PC-9 (cell line): ENCODE data around the gene SLC25A11. TPM values are rescaled to one million over a fixed set of nuclear protein-coding genes. Genes with fewer than 3 reads are reported as not detected.

Experiments
- BruUV-seq: library from RNA; stranded (reverse); fragments of 400-500 nt; replicated peaks from 2 replicates; lab custom pipeline; 2021; lab: Mats Ljungman, UMichigan
- CTCF ChIA-PET: fragments of 300-600 bp; sonication (Branson Sonifier 250); formaldehyde crosslinking; loops from one replicate; lab custom pipeline; 2022; ENCODE audit warnings: antibody characterized with exemption; lab: Charles Lee
- POLR2A ChIA-PET: fragments of 300-600 bp; sonication (Branson Sonifier 250); formaldehyde crosslinking; loops from one replicate; lab custom pipeline; 2022; ENCODE audit warnings: antibody characterized with exemption; ENCODE audit not compliant: unreplicated experiment; lab: Charles Lee
- DNase-seq, 2 experiments: peaks; one replicate each; pipeline versions ENCODE4 v3.0.0 to v3.0.0-alpha.2; 2015 to 2022; ENCODE audit warnings: mixed read lengths in 1 of 2
- H2AFZ ChIP-seq: fragments of 200-600 bp; sonication (generic); 2 replicates; pipeline ENCODE4 v1.8.1; 2017; ENCODE audit warnings: antibody characterized with exemption
- H3F3A ChIP-seq: fragments of 200-600 bp; sonication (generic); 2 replicates; pipeline ENCODE4 v1.8.1; 2017; ENCODE audit warnings: antibody characterized with exemption, mild to moderate bottlenecking, low read depth; ENCODE audit not compliant: insufficient read depth
- H3K27ac ChIP-seq: fragments of 200-600 bp; sonication (generic); 2 replicates; pipeline ENCODE4 v1.6.1; 2016; ENCODE audit warnings: mixed run types
- H3K27me3 ChIP-seq: fragments of 200-600 bp; sonication (generic); 2 replicates; pipeline ENCODE4 v1.6.1; 2016; ENCODE audit warnings: low read depth, mixed run types; ENCODE audit not compliant: insufficient read depth
- H3K36me3 ChIP-seq: fragments of 200-600 bp; sonication (generic); 2 replicates; pipeline ENCODE4 v1.6.1; 2016; ENCODE audit warnings: low read depth, mixed run types
- H3K4me1 ChIP-seq: fragments of 200-600 bp; sonication (generic); replicated peaks from 2 replicates; pipeline ENCODE4 v1.6.1; 2016; ENCODE audit warnings: mixed run types; ENCODE audit not compliant: insufficient read depth
- H3K4me2 ChIP-seq: fragments of 200-600 bp; sonication (generic); 2 replicates; pipeline ENCODE4 v1.6.1; 2017; ENCODE audit warnings: mixed run types
- H3K4me3 ChIP-seq: fragments of 200-600 bp; sonication (generic); 2 replicates; pipeline ENCODE4 v1.6.1; 2016; ENCODE audit warnings: mixed run types
- H3K79me2 ChIP-seq: fragments of 200-600 bp; sonication (generic); 2 replicates; pipeline ENCODE4 v1.6.1; 2017; ENCODE audit warnings: low read depth, mixed run types
- H3K9me2 ChIP-seq: fragments of 200-600 bp; sonication (generic); 2 replicates; pipeline ENCODE4 v1.8.1; 2017; ENCODE audit warnings: mild to moderate bottlenecking; ENCODE audit not compliant: insufficient read depth
- H3K9me3 ChIP-seq: fragments of 200-600 bp; sonication (generic); 2 replicates; pipeline ENCODE4 v1.8.1; 2016; ENCODE audit warnings: low read depth; ENCODE audit not compliant: insufficient read depth
- H4K20me1 ChIP-seq: fragments of 200-600 bp; sonication (generic); 2 replicates; pipeline ENCODE4 v1.8.1; 2017; ENCODE audit not compliant: insufficient read depth
- EZH2 ChIP-seq: fragments of 200-600 bp; sonication (generic); IDR thresholded peaks from 2 replicates; pipeline ENCODE4 v1.8.0; 2017; ENCODE audit warnings: antibody characterized with exemption, low read depth
- intact Hi-C: fragments of 100-400 bp; cut with micrococcal nuclease; formaldehyde crosslinking; loops from one replicate; pipeline ENCODE4 v1.10.0; 2022; ENCODE audit not compliant: unreplicated experiment
- total RNA-seq: library from RNA; stranded (reverse); gene quantifications from 2 replicates; pipeline ENCODE4 v1.2.3, GENCODE V29; 2021
- TF ChIP-seq, protein P1 (sequence below): fragments of 200-600 bp; sonication (generic); conservative IDR thresholded peaks from 2 replicates; pipeline ENCODE4 v1.6.1; 2017; ENCODE audit warnings: mixed run types, antibody characterized with exemption, mild to moderate bottlenecking, moderate library complexity

Gene SLC25A11
- total RNA-seq, 1 experiment from 2014 or later, result 56.2 TPM

DNA sequence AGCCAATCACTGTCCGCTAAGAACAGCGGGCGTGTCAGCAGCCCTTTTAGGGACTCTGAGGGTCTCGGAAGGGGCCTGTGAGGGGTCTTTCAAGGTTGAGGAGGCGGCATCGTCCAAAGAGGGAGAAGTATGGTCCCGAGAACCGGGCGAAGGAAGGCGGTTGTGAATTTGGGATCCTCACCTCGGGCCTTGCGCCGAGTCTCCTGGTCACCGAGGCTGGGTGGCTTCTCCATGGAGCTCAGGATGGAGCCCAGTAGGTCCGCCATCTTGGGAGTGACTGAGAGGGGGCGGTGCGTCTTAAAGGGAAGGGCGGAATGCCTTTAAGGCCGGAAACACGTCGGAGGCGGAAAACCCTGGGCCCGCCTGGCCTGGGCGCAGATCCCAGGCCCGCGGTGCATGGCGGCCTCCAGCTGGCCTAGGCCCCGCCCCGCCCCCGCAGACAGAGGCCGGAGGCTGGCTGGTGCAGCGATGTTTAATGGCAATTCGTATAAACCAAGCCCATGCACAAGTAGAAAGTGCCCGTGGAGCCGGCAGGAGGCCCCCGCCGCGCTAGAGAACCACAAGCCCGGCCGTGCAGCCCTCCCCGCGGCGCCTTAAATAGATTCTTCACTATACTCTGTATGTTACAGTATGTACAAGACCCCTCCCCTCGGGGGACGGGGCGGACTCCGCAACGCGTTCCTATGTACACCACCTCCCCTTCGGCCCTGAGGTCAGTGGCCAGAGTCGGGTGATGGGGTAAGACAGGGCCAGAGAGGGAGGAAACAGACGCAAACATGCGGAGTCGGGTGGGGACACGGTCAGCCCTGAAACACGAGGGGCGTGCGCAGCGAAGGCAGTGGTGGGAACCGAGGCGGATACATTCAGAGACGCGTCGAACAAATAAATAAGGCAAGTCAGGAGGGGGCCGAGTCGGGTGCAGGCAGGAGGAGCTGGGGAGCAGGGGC, 28.0 kb upstream of the SLC25A11 start, which contains the start of gene SPAG7:
TSS of gene SPAG7 (minus strand) at position 279 of the 947 bp plus-strand sequence. CDS start at position 266, 13 bp downstream.
- Histone ChIP-seq H3K4me1 (peaks cover 25% of the 10 kb centered on the region), H3K36me3 (no peaks in the 10 kb centered on the region; the same call in 1 of the 2 replicates), H3K27ac (peak within 1 kb of the TSS; percentile 95), H3K79me2 (peaks cover 50% of the 10 kb centered on the region), H3K4me2 (peak within 1 kb of the TSS; percentile 96), H2AFZ (peak within 1 kb of the TSS; percentile 71), H4K20me1 (no peaks in the 10 kb centered on the region), H3K9me3 (no peaks in the 10 kb centered on the region), H3K9me2 (no peaks in the 10 kb centered on the region), H3K27me3 (no peaks in the 10 kb centered on the region), H3K4me3 (peak within 1 kb of the TSS; percentile 72), H3F3A (peaks cover 58% of the 10 kb centered on the region)
- ChIA-PET CTCF (interaction anchor here (1.2 to 2.5 kb wide), 3 partner anchors 19 to 58 kb away, joined by 4 to 16 read pairs (median 10); partner anchors contain the start of genes CAMTA2, RNF167 and SLC25A11), POLR2A (interaction anchor here (0.5 to 2.2 kb wide), 12 partner anchors 10 to 1880 kb away, joined by 3 to 42 read pairs (median 4); partner anchors contain the start of genes CYB5D2, PFN1, RNF167 and SLC25A11)
- TSS peak; percentile 22 for BruUV-seq
- DNase-seq, result peak; percentile 85 to 98
- intact Hi-C loops, result loop anchor here (1.0 kb wide), 5 partner anchors 19 to 59 kb away; partner anchors contain the start of genes CAMTA2, RNF167 and SLC25A11
- no peak for TF ChIP-seq EZH2
- TF ChIP-seq, protein P1, sequence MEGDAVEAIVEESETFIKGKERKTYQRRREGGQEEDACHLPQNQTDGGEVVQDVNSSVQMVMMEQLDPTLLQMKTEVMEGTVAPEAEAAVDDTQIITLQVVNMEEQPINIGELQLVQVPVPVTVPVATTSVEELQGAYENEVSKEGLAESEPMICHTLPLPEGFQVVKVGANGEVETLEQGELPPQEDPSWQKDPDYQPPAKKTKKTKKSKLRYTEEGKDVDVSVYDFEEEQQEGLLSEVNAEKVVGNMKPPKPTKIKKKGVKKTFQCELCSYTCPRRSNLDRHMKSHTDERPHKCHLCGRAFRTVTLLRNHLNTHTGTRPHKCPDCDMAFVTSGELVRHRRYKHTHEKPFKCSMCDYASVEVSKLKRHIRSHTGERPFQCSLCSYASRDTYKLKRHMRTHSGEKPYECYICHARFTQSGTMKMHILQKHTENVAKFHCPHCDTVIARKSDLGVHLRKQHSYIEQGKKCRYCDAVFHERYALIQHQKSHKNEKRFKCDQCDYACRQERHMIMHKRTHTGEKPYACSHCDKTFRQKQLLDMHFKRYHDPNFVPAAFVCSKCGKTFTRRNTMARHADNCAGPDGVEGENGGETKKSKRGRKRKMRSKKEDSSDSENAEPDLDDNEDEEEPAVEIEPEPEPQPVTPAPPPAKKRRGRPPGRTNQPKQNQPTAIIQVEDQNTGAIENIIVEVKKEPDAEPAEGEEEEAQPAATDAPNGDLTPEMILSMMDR, result 0 out of 2 replicates have a peak, but pooled peaks have one; percentile 17

DNA sequence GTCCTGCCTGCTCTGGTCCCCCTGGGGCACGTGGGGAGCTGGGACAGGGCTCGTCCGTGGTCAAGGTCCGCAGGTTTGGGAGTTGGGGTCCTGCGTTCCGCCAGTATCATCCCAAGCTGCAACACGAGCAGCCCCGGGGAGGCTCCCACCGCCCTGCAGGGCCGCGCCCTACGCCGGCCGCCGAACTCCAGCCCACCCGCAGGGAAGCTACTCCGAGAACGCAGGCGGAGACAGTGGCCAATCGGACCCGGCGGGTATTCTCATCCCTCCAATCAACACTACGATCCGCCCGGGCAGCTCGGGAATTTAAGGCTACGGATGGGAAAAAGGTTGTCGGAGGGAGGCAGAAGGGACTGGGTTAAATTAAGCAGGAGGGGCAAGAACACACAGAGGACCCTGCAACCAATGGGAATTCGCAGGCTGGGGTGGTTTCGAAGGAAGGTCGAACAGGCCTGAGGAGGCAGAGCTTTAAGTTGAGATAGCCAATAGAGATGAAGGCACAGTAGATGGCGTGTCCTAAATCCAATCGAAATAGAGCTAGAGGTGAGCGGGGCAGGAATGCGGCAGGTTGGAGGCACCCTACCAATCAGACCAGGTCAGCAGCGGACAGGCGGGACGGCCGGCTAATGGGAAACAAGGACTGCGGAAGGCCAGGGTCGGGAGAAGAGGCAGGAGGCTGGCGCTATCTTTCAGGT, 27.1 kb upstream of the SLC25A11 start:
- DNase-seq, result peak; percentile 99
- no peaks in the 10 kb centered on the region; the same call in 1 of the 2 replicates for H3K36me3 ChIP-seq
- peak overlapping the region; percentile 95 for H3K27ac ChIP-seq
- H3K79me2 ChIP-seq, result peaks cover 50% of the 10 kb centered on the region
- peak overlapping the region; percentile 71 for H2AFZ ChIP-seq
- intact Hi-C loops, result loop anchor here (1.0 kb wide), 5 partner anchors 18 to 58 kb away; partner anchors contain the start of genes CAMTA2, RNF167 and SLC25A11
- H3K27me3 ChIP-seq, result no peaks in the 10 kb centered on the region
- H3K9me3 ChIP-seq, result no peaks in the 10 kb centered on the region
- TSS peak; percentile 39 for BruUV-seq
- ChIA-PET POLR2A (interaction anchor here (0.5 to 2.2 kb wide), 15 partner anchors 11 to 1881 kb away, joined by 3 to 42 read pairs (median 4); partner anchors contain the start of genes CYB5D2, PFN1, RNF167 and SLC25A11), CTCF (interaction anchor here (0.6 to 2.5 kb wide), 4 partner anchors 14 to 58 kb away, joined by 3 to 16 read pairs (median 7); partner anchors contain the start of genes CAMTA2, RNF167 and SLC25A11)
- H3K4me3 ChIP-seq, result peak overlapping the region; percentile 72
- peaks cover 25% of the 10 kb centered on the region for H3K4me1 ChIP-seq
- H3F3A ChIP-seq, result peaks cover 59% of the 10 kb centered on the region
- H3K4me2 ChIP-seq, result peak overlapping the region; percentile 96
- H4K20me1 ChIP-seq, result no peaks in the 10 kb centered on the region
- no peaks in the 10 kb centered on the region for H3K9me2 ChIP-seq
- TF ChIP-seq EZH2, result no peak
- TF ChIP-seq, protein P1, result no peak
